HEK293 (cell line): ENCODE data around the gene OR8U1.

Source experiments
- CTCF ChIA-PET: fragments of 350-600 bp; formaldehyde crosslinking; extraction: SDS; loops from one replicate; lab custom pipeline; 2021; ENCODE audit warnings: antibody characterized with exemption; lab: Yijun Ruan, JAX
- POLR2A ChIA-PET: fragments of 300-600 bp; formaldehyde crosslinking; extraction: SDS; loops from one replicate; lab custom pipeline; 2020; ENCODE audit warnings: antibody characterized with exemption, inconsistent platforms; lab: Yijun Ruan, JAX
- H3K27ac ChIP-seq: fragments of 200-500 bp; sonication (Bioruptor generic); 2 replicates; pipeline ENCODE4 v1.5.1; 2014; ENCODE audit warnings: low read depth, low read length, control low read depth, inconsistent platforms; ENCODE audit errors: extremely low read depth
- H3K36me3 ChIP-seq, 2 experiments: fragments of 200-500 bp in 1 of 2; sonication (Bioruptor generic) in 1 of 2; 1 replicate in 1 of 2; 2 replicates in 1 of 2; pipeline ENCODE4 v1.5.1; 2014 to 2017; ENCODE audit warnings: inconsistent platforms in 2 of 2, low read length in 2 of 2; ENCODE audit not compliant: control insufficient read depth in 2 of 2, insufficient read depth in 1 of 2
- H3K4me1 ChIP-seq: fragments of 200-500 bp; sonication (Bioruptor generic); 2 replicates; pipeline ENCODE4 v1.5.1; 2014; ENCODE audit warnings: mild to moderate bottlenecking, low read length, inconsistent platforms; ENCODE audit not compliant: control insufficient read depth, insufficient read depth
- H3K4me3 ChIP-seq: 2 replicates; pipeline ENCODE4 v1.5.1; 2011; ENCODE audit warnings: low read depth, mild to moderate bottlenecking, control low read depth, low read length, moderate library complexity
- H3K9me3 ChIP-seq: fragments of 200-500 bp; sonication (Bioruptor generic); 2 replicates; pipeline ENCODE4 v1.5.1; 2014; ENCODE audit warnings: low read depth, low read length, inconsistent platforms; ENCODE audit not compliant: control insufficient read depth, insufficient read depth
- ELK4 ChIP-seq: IDR thresholded peaks from 2 replicates; pipeline ENCODE4 v1.6.1; 2011; ENCODE audit warnings: mild to moderate bottlenecking, low read depth, low read length, borderline replicate concordance
- GLI4 ChIP-seq: fragments of 450-650 bp; formaldehyde crosslinking; IDR thresholded peaks from 2 replicates; pipeline ENCODE4 v1.5.1; 2016; ENCODE audit warnings: missing biosample characterization, missing genetic modification characterization
- GLIS2 ChIP-seq: fragments of 450-650 bp; formaldehyde crosslinking; IDR thresholded peaks from 2 replicates; pipeline ENCODE4 v1.5.1; 2016; ENCODE audit warnings: missing biosample characterization, missing genetic modification characterization
- KLF1 ChIP-seq: fragments of 450-650 bp; formaldehyde crosslinking; IDR thresholded peaks from 2 replicates; pipeline ENCODE4 v1.5.1; 2016; ENCODE audit warnings: missing biosample characterization, missing genetic modification characterization
- KLF17 ChIP-seq: fragments of 450-650 bp; formaldehyde crosslinking; IDR thresholded peaks from 2 replicates; pipeline ENCODE4 v1.5.1; 2016; ENCODE audit warnings: missing biosample characterization, missing genetic modification characterization
- MEIS1 ChIP-seq: sonication (generic); formaldehyde crosslinking; IDR thresholded peaks from 2 replicates; pipeline ENCODE4 v1.8.1; 2022; ENCODE audit warnings: missing genetic modification reagents, mild to moderate bottlenecking, borderline replicate concordance
- OSR2 ChIP-seq: fragments of 450-650 bp; formaldehyde crosslinking; IDR thresholded peaks from 2 replicates; pipeline ENCODE4 v1.5.1; 2016; ENCODE audit warnings: missing biosample characterization, missing genetic modification characterization
- OVOL3 ChIP-seq: fragments of 450-650 bp; formaldehyde crosslinking; IDR thresholded peaks from 2 replicates; pipeline ENCODE4 v1.5.1; 2016; ENCODE audit warnings: missing biosample characterization, missing genetic modification characterization
- TCF7L2 ChIP-seq: IDR thresholded peaks from 2 replicates; pipeline ENCODE4 v1.6.1; 2011; ENCODE audit warnings: low read depth, mild to moderate bottlenecking, inconsistent platforms, low read length, moderate library complexity, borderline replicate concordance
- TRIM28 ChIP-seq: IDR thresholded peaks from 2 replicates; pipeline ENCODE4 v1.6.1; 2011; ENCODE audit warnings: low read length, control low read depth, borderline replicate concordance
- ZBTB17 ChIP-seq: fragments of 450-650 bp; formaldehyde crosslinking; IDR thresholded peaks from 2 replicates; pipeline ENCODE4 v1.5.1; 2016; ENCODE audit warnings: missing biosample characterization, missing genetic modification characterization
- ZBTB48 ChIP-seq: fragments of 450-650 bp; formaldehyde crosslinking; IDR thresholded peaks from 2 replicates; pipeline ENCODE4 v1.5.1; 2016; ENCODE audit warnings: missing biosample characterization, missing genetic modification characterization
- ZFP41 ChIP-seq: fragments of 450-650 bp; formaldehyde crosslinking; IDR thresholded peaks from 2 replicates; pipeline ENCODE4 v1.5.1; 2016; ENCODE audit warnings: missing biosample characterization, missing genetic modification characterization, borderline replicate concordance
- ZFP69B ChIP-seq: fragments of 450-650 bp; formaldehyde crosslinking; IDR thresholded peaks from 2 replicates; pipeline ENCODE4 v1.5.1; 2016; ENCODE audit warnings: missing biosample characterization, missing genetic modification characterization
- ZIC2 ChIP-seq: fragments of 450-650 bp; formaldehyde crosslinking; IDR thresholded peaks from 2 replicates; pipeline ENCODE4 v1.5.1; 2016; ENCODE audit warnings: missing biosample characterization, missing genetic modification characterization
- ZNF157 ChIP-seq: fragments of 450-650 bp; formaldehyde crosslinking; IDR thresholded peaks from 2 replicates; pipeline ENCODE4 v1.5.1; 2016; ENCODE audit warnings: missing biosample characterization, missing genetic modification characterization
- ZNF184 ChIP-seq: fragments of 450-650 bp; IDR thresholded peaks from 2 replicates; pipeline ENCODE4 v1.5.1; 2018; ENCODE audit warnings: missing biosample characterization, mild to moderate bottlenecking, missing genetic modification characterization
- ZNF23 ChIP-seq: fragments of 450-650 bp; formaldehyde crosslinking; IDR thresholded peaks from 2 replicates; pipeline ENCODE4 v1.5.1; 2016; ENCODE audit warnings: missing biosample characterization, missing genetic modification characterization, borderline replicate concordance
- ZNF274 ChIP-seq, 2 experiments: fragments of 200-500 bp in 1 of 2; fragments of 450-650 bp in 1 of 2; sonication (Bioruptor generic) in 1 of 2; formaldehyde crosslinking in 1 of 2; IDR thresholded peaks; 2 replicates each; pipeline versions ENCODE4 v1.5.1 to v1.6.1; 2014 to 2016; ENCODE audit warnings: borderline replicate concordance in 1 of 2, inconsistent platforms in 1 of 2, low read length in 1 of 2, missing biosample characterization in 1 of 2, missing genetic modification characterization in 1 of 2
- ZNF324 ChIP-seq: fragments of 450-650 bp; formaldehyde crosslinking; IDR thresholded peaks from 2 replicates; pipeline ENCODE4 v1.5.1; 2016; ENCODE audit warnings: missing biosample characterization, missing genetic modification characterization
- ZNF341 ChIP-seq: fragments of 450-650 bp; formaldehyde crosslinking; IDR thresholded peaks from 2 replicates; pipeline ENCODE4; 2016; ENCODE audit warnings: low read depth, missing biosample characterization, missing genetic modification characterization
- ZNF350 ChIP-seq: fragments of 450-650 bp; formaldehyde crosslinking; IDR thresholded peaks from 2 replicates; pipeline ENCODE4 v1.5.0; 2017; ENCODE audit warnings: missing biosample characterization, mild to moderate bottlenecking, missing genetic modification characterization
- ZNF37A ChIP-seq: fragments of 450-650 bp; IDR thresholded peaks from 2 replicates; pipeline ENCODE4 v1.5.1; 2018; ENCODE audit warnings: missing biosample characterization, missing genetic modification characterization
- ZNF426 ChIP-seq: fragments of 450-650 bp; formaldehyde crosslinking; IDR thresholded peaks from 2 replicates; pipeline ENCODE4 v1.5.1; 2017; ENCODE audit warnings: missing biosample characterization, missing genetic modification characterization, mild to moderate bottlenecking, inconsistent platforms, moderate library complexity
- ZNF670 ChIP-seq: fragments of 450-650 bp; formaldehyde crosslinking; IDR thresholded peaks from 2 replicates; pipeline ENCODE4 v1.5.1; 2016; ENCODE audit warnings: missing biosample characterization, missing genetic modification characterization, low read depth
- ZNF677 ChIP-seq: fragments of 450-650 bp; IDR thresholded peaks from 2 replicates; pipeline ENCODE4 v1.5.0; 2018; ENCODE audit warnings: missing biosample characterization, mild to moderate bottlenecking, missing genetic modification characterization, moderate library complexity
- ZNF747 ChIP-seq: fragments of 450-650 bp; formaldehyde crosslinking; IDR thresholded peaks from 2 replicates; pipeline ENCODE4 v1.5.1; 2016; ENCODE audit warnings: missing biosample characterization, missing genetic modification characterization
- ZNF843 ChIP-seq: fragments of 450-650 bp; formaldehyde crosslinking; IDR thresholded peaks from 2 replicates; pipeline ENCODE4 v1.5.1; 2016; ENCODE audit warnings: missing biosample characterization, missing genetic modification characterization
- ZXDB ChIP-seq: fragments of 450-650 bp; formaldehyde crosslinking; IDR thresholded peaks from 2 replicates; pipeline ENCODE4 v1.5.1; 2016; ENCODE audit warnings: missing biosample characterization, missing genetic modification characterization
- TF ChIP-seq, protein P1 (sequence below): fragments of 450-650 bp; formaldehyde crosslinking; optimal IDR thresholded peaks from 2 replicates; pipeline ENCODE3; 2016; ENCODE audit warnings: missing biosample characterization, mild to moderate bottlenecking, missing genetic modification characterization
- TF ChIP-seq, protein P2 (sequence below): fragments of 450-650 bp; formaldehyde crosslinking; IDR thresholded peaks from 2 replicates; pipeline ENCODE4 v1.5.1; 2016; ENCODE audit warnings: missing biosample characterization, missing genetic modification characterization

OR8U1 gene

GRCh38 chr11:56345739-56346138 lies 29.7 kb upstream of the OR8U1 start, which contains the start of gene OR8K1:
OR8K1 (plus strand) TSS chr11:56346039; CDS start chr11:56346039, 0 bp downstream.
- no peaks in the 10 kb centered on the region for H3K9me3 ChIP-seq
- TF ChIP-seq MEIS1 (CRISPR knock-in tag) (no peak), ZNF157 (tag by site-specific recombination) (no peak), ZNF274 (IDR thresholded peaks at IDR 0.05; ENCODE audit: low read length) (no peak), ZNF274 (tag by site-specific recombination; IDR thresholded peaks at IDR 0.05; ENCODE audit: borderline replicate concordance) (no peak), GLIS2 (tag by site-specific recombination) (no peak), ZNF341 (tag by site-specific recombination) (no peak), ZFP41 (tag by site-specific recombination) (no peak), ZFP69B (no peak), ZNF37A (tag by site-specific recombination) (no peak), ZNF843 (tag by site-specific recombination) (no peak), OSR2 (no peak), OVOL3 (tag by site-specific recombination) (no peak), GLI4 (tag by site-specific recombination) (no peak), ZNF324 (tag by site-specific recombination) (no peak), ZNF677 (tag by site-specific recombination) (no peak)
- TF ChIP-seq, all 188 proteins: peak for 0
- ChIA-PET CTCF (interaction anchor here (1.2 kb wide), 1 partner anchor 9 kb away, joined by 3 read pairs; no protein-coding TSS in a partner anchor), POLR2A (no interaction called here)
- no peak within 1 kb of the TSS for H3K27ac ChIP-seq
- no peaks in the 10 kb centered on the region for H3K36me3 ChIP-seq
- no peaks in the 10 kb centered on the region for H3K4me1 ChIP-seq
- no peak within 1 kb of the TSS for H3K4me3 ChIP-seq

GRCh38 chr11:56353991-56354390 lies 21.4 kb upstream of the OR8U1 start, which contains the start of gene OR8J1:
OR8J1 (plus strand) TSS chr11:56354291; CDS start chr11:56360247, 5,956 bp downstream.
- no peaks in the 10 kb centered on the region for H3K4me1 ChIP-seq
- H3K9me3 ChIP-seq = no peaks in the 10 kb centered on the region
- H3K36me3 ChIP-seq = no peaks in the 10 kb centered on the region
- H3K4me3 ChIP-seq = no peak within 1 kb of the TSS
- ChIA-PET CTCF (no interaction called here), POLR2A (no interaction called here)
- TF ChIP-seq ZNF350 (tag by site-specific recombination) (no peak), GLIS2 (tag by site-specific recombination) (no peak), ZBTB48 (tag by site-specific recombination) (no peak), ZNF184 (tag by site-specific recombination) (no peak), ZBTB17 (tag by site-specific recombination) (no peak), ZXDB (tag by site-specific recombination) (no peak), KLF17 (tag by site-specific recombination) (no peak), KLF1 (no peak), ZIC2 (tag by site-specific recombination) (no peak), ZNF23 (tag by site-specific recombination) (no peak), ZNF274 (IDR thresholded peaks at IDR 0.05; ENCODE audit: low read length) (no peak), ZNF274 (tag by site-specific recombination; IDR thresholded peaks at IDR 0.05; ENCODE audit: borderline replicate concordance) (no peak), ZNF747 (tag by site-specific recombination) (no peak), ELK4 (no peak), ZNF670 (tag by site-specific recombination) (no peak), TCF7L2 (no peak), TRIM28 (no peak), ZNF426 (tag by site-specific recombination) (no peak)
- TF ChIP-seq, protein P1, sequence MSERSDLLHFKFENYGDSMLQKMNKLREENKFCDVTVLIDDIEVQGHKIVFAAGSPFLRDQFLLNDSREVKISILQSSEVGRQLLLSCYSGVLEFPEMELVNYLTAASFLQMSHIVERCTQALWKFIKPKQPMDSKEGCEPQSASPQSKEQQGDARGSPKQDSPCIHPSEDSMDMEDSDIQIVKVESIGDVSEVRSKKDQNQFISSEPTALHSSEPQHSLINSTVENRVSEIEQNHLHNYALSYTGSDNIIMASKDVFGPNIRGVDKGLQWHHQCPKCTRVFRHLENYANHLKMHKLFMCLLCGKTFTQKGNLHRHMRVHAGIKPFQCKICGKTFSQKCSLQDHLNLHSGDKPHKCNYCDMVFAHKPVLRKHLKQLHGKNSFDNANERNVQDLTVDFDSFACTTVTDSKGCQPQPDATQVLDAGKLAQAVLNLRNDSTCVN (tag by site-specific recombination) = no peak
- TF ChIP-seq, protein P2, sequence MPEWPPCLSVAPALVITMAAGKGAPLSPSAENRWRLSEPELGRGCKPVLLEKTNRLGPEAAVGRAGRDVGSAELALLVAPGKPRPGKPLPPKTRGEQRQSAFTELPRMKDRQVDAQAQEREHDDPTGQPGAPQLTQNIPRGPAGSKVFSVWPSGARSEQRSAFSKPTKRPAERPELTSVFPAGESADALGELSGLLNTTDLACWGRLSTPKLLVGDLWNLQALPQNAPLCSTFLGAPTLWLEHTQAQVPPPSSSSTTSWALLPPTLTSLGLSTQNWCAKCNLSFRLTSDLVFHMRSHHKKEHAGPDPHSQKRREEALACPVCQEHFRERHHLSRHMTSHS = no peak
- no peak within 1 kb of the TSS for H3K27ac ChIP-seq
